ENCODE results near the gene PROSER2.

The PROSER2 gene

GRCh38 chr10:11808808-11809207 lies 14.3 kb upstream of the PROSER2 start:
- H2AFZ ChIP-seq (ENCODE audit: low read depth, low read length, severe bottlenecking), result no peak overlapping the region
- H3F3A ChIP-seq (ENCODE audit: insufficient read depth), result no peaks in the 10 kb centered on the region
- no peaks in the 10 kb centered on the region for H3K9me2 ChIP-seq (replicated peaks; ENCODE audit: insufficient read depth, low read length)
- H3K4me3 ChIP-seq (ENCODE audit: insufficient read depth, low read length, poor library complexity, severe bottlenecking), result no peak overlapping the region
- no peak overlapping the region for H3K9ac ChIP-seq (ENCODE audit: low read length)
- TF ChIP-seq EZH2phosphoT487 (conservative IDR thresholded peaks at IDR 0.05; ENCODE audit: low read length), result no peak
- TF ChIP-seq CTCF (IDR thresholded peaks at IDR 0.05; ENCODE audit: insufficient read depth, low read length, poor library complexity, severe bottlenecking), result no peak
- no peaks in the 10 kb centered on the region for H3K27me3 ChIP-seq (ENCODE audit: low read length)
- no peak overlapping the region for H3K4me2 ChIP-seq (ENCODE audit: low read depth, low read length, poor library complexity, severe bottlenecking)
- no peaks in the 10 kb centered on the region for H4K20me1 ChIP-seq (ENCODE audit: low read depth, low read length)
- H3K36me3 ChIP-seq (ENCODE audit: low read length), result no peaks in the 10 kb centered on the region
- no peaks in the 10 kb centered on the region for H3K9me3 ChIP-seq (ENCODE audit: insufficient read depth, low read length)
- no peaks in the 10 kb centered on the region for H3K79me2 ChIP-seq (ENCODE audit: insufficient read depth, low read length)
- no peak overlapping the region for H3K27ac ChIP-seq (ENCODE audit: low read depth, low read length)

GRCh38 chr10:11810313-11810766 lies 12.8 kb upstream of the PROSER2 start:
- no peak for TF ChIP-seq CTCF (IDR thresholded peaks at IDR 0.05; ENCODE audit: insufficient read depth, low read length, poor library complexity, severe bottlenecking)
- TF ChIP-seq EZH2phosphoT487 (conservative IDR thresholded peaks at IDR 0.05; ENCODE audit: low read length), result no peak
- Histone ChIP-seq H3K4me3 (ENCODE audit: insufficient read depth, low read length, poor library complexity, severe bottlenecking) (no peak overlapping the region), H3K9ac (ENCODE audit: low read length) (no peak overlapping the region), H3K36me3 (ENCODE audit: low read length) (no peaks in the 10 kb centered on the region), H3K9me3 (ENCODE audit: insufficient read depth, low read length) (no peaks in the 10 kb centered on the region), H3K79me2 (ENCODE audit: insufficient read depth, low read length) (no peaks in the 10 kb centered on the region), H2AFZ (ENCODE audit: low read depth, low read length, severe bottlenecking) (no peak overlapping the region), H3K27me3 (ENCODE audit: low read length) (no peaks in the 10 kb centered on the region), H3K27ac (ENCODE audit: low read depth, low read length) (no peak overlapping the region), H3K4me2 (ENCODE audit: low read depth, low read length, poor library complexity, severe bottlenecking) (no peak overlapping the region), H3K9me2 (replicated peaks; ENCODE audit: insufficient read depth, low read length) (no peaks in the 10 kb centered on the region), H3F3A (ENCODE audit: insufficient read depth) (no peaks in the 10 kb centered on the region), H4K20me1 (ENCODE audit: low read depth, low read length) (no peaks in the 10 kb centered on the region)

GRCh38 chr10:11810973-11811372 lies 12.2 kb upstream of the PROSER2 start:
- H3K27ac ChIP-seq (ENCODE audit: low read depth, low read length), result no peak overlapping the region
- H3K36me3 ChIP-seq (ENCODE audit: low read length), result no peaks in the 10 kb centered on the region
- H3K79me2 ChIP-seq (ENCODE audit: insufficient read depth, low read length), result no peaks in the 10 kb centered on the region
- no peaks in the 10 kb centered on the region for H3K9me2 ChIP-seq (replicated peaks; ENCODE audit: insufficient read depth, low read length)
- no peaks in the 10 kb centered on the region for H3K27me3 ChIP-seq (ENCODE audit: low read length)
- no peaks in the 10 kb centered on the region for H3K9me3 ChIP-seq (ENCODE audit: insufficient read depth, low read length)
- no peaks in the 10 kb centered on the region for H4K20me1 ChIP-seq (ENCODE audit: low read depth, low read length)
- no peak overlapping the region for H3K4me2 ChIP-seq (ENCODE audit: low read depth, low read length, poor library complexity, severe bottlenecking)
- no peak overlapping the region for H3K4me3 ChIP-seq (ENCODE audit: insufficient read depth, low read length, poor library complexity, severe bottlenecking)
- no peak overlapping the region for H3K9ac ChIP-seq (ENCODE audit: low read length)
- TF ChIP-seq CTCF (IDR thresholded peaks at IDR 0.05; ENCODE audit: insufficient read depth, low read length, poor library complexity, severe bottlenecking), result no peak
- TF ChIP-seq EZH2phosphoT487 (conservative IDR thresholded peaks at IDR 0.05; ENCODE audit: low read length), result no peak
- H3F3A ChIP-seq (ENCODE audit: insufficient read depth), result no peaks in the 10 kb centered on the region
- H2AFZ ChIP-seq (ENCODE audit: low read depth, low read length, severe bottlenecking), result no peak overlapping the region
